ENCODE results near the gene DNAH3.

DNA sequence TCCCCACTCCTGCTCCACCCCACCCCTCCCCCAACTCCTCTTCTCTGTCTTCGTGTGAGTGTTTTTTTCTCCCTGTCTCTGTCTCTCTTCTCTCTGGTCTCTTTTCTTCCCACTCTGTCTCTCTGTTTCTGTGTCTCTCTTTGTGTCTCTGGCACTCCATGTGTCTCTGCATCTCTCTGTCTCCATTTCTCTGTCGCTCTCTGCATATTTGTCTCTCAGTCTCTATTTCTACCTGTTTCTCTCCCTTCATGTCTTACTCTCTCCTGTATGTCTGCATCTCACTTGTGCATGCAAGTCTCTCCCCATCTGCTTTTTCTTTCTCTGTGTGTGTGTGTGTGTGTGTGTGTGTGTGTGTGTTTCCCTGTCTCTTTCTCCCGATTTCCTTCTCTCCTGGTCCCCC, 181.9 kb downstream of the DNAH3 start:
- TF ChIP-seq CTCF (IDR thresholded peaks at IDR 0.05; ENCODE audit: low read depth, low read length) (no peak), POLR2A (IDR thresholded peaks at IDR 0.05; ENCODE audit: extremely low read depth, insufficient read length) (no peak)

Data from NB4 (cell line).